Calu3 (cell line): ENCODE results near the gene CFAP90. TPM values are rescaled to one million over a fixed set of nuclear protein-coding genes. Genes with fewer than 3 reads are reported as not detected.

Experiments
- BruUV-seq: library from RNA; stranded (reverse); fragments of 400-500 nt; replicated peaks from 2 replicates; lab custom pipeline; 2021; lab: Mats Ljungman, UMichigan
- CTCF ChIA-PET: fragments of 300-600 bp; sonication (Branson Sonifier 250); formaldehyde crosslinking; loops from one replicate; lab custom pipeline; 2022; ENCODE audit warnings: antibody characterized with exemption; lab: Charles Lee
- DNase-seq: peaks from one replicate; pipeline ENCODE4 v3.0.0; 2022
- H3K27ac Mint-ChIP-seq: one replicate; pipeline ENCODE4 v1.8.0; 2022; ENCODE audit warnings: mixed read lengths; ENCODE audit not compliant: unreplicated experiment
- H3K27me3 Mint-ChIP-seq: one replicate; pipeline ENCODE4 v1.8.0; 2022; ENCODE audit warnings: mixed read lengths; ENCODE audit not compliant: unreplicated experiment
- H3K36me3 Mint-ChIP-seq: one replicate; pipeline ENCODE4 v1.8.0; 2022; ENCODE audit warnings: mild to moderate bottlenecking, moderate library complexity, mixed read lengths; ENCODE audit not compliant: insufficient read depth, unreplicated experiment
- H3K4me1 Mint-ChIP-seq: one replicate; pipeline ENCODE4 v1.8.0; 2022; ENCODE audit warnings: mild to moderate bottlenecking, low read depth, mixed read lengths; ENCODE audit not compliant: unreplicated experiment
- H3K4me3 Mint-ChIP-seq: one replicate; pipeline ENCODE4 v1.8.0; 2022; ENCODE audit warnings: mild to moderate bottlenecking, low read depth, moderate library complexity, mixed read lengths; ENCODE audit not compliant: unreplicated experiment
- H3K9me3 Mint-ChIP-seq: one replicate; pipeline ENCODE4 v1.8.0; 2022; ENCODE audit warnings: low read depth, mixed read lengths; ENCODE audit not compliant: unreplicated experiment
- CTCF ChIP-seq: fragments of 200-600 bp; IDR thresholded peaks from one replicate; pipeline ENCODE4 v1.8.0; 2022; ENCODE audit warnings: antibody characterized with exemption; ENCODE audit not compliant: unreplicated experiment
- intact Hi-C: fragments of 100-400 bp; cut with micrococcal nuclease; formaldehyde crosslinking; loops from one replicate; pipeline ENCODE4 v1.10.0; 2022; ENCODE audit not compliant: unreplicated experiment
- total RNA-seq: library from RNA; stranded (reverse); gene quantifications from 2 replicates; pipeline ENCODE4 v1.2.3, GENCODE V29; 2022

CFAP90 gene
- total RNA-seq, 1 experiment from 2014 or later: not detected

- Mint-ChIP-seq H3K4me3 (no peak overlapping the region), H3K9me3 (peaks cover 3% of the 10 kb centered on the region), H3K4me1 (no peaks in the 10 kb centered on the region), H3K36me3 (no peaks in the 10 kb centered on the region), H3K27me3 (peaks cover 21% of the 10 kb centered on the region), H3K27ac (no peak overlapping the region)
- intact Hi-C loops: no loop called here
- BruUV-seq: no TSS peak
- no peak for TF ChIP-seq CTCF
- CTCF ChIA-PET: interaction anchor here (0.6 kb wide), 1 partner anchor 723 kb away, joined by 3 read pairs; no protein-coding TSS in a partner anchor
- no peak for DNase-seq
Observed at GRCh38 chr5:7795306-7795705, 55.6 kb downstream of the CFAP90 start.

GRCh38 chr5:7794823-7795222, 56.1 kb downstream of the CFAP90 start:
- BruUV-seq: no TSS peak
- CTCF ChIA-PET: interaction anchor here (0.6 kb wide), 1 partner anchor 723 kb away, joined by 3 read pairs; no protein-coding TSS in a partner anchor
- no peak for DNase-seq
- peaks cover 25% of the 10 kb centered on the region for H3K27me3 Mint-ChIP-seq
- intact Hi-C loops: no loop called here
- no peak overlapping the region for H3K4me3 Mint-ChIP-seq
- H3K9me3 Mint-ChIP-seq: peaks cover 5% of the 10 kb centered on the region
- H3K36me3 Mint-ChIP-seq: no peaks in the 10 kb centered on the region
- no peak overlapping the region for H3K27ac Mint-ChIP-seq
- no peaks in the 10 kb centered on the region for H3K4me1 Mint-ChIP-seq
- TF ChIP-seq CTCF: no peak

- intact Hi-C loops: no loop called here
- peaks cover 27% of the 10 kb centered on the region for H3K27me3 Mint-ChIP-seq
- CTCF ChIA-PET: no interaction called here
- no peak overlapping the region for H3K27ac Mint-ChIP-seq
- no peak for DNase-seq
- no peaks in the 10 kb centered on the region for H3K4me1 Mint-ChIP-seq
- peaks cover 5% of the 10 kb centered on the region for H3K9me3 Mint-ChIP-seq
- H3K36me3 Mint-ChIP-seq: no peaks in the 10 kb centered on the region
- no peak overlapping the region for H3K4me3 Mint-ChIP-seq
- no peak for TF ChIP-seq CTCF
- no TSS peak for BruUV-seq
Observed at GRCh38 chr5:7794311-7794710, 56.6 kb downstream of the CFAP90 start.

- no peaks in the 10 kb centered on the region for H3K4me1 Mint-ChIP-seq
- intact Hi-C loops: no loop called here
- no peak for TF ChIP-seq CTCF
- H3K9me3 Mint-ChIP-seq: peaks cover 5% of the 10 kb centered on the region
- H3K4me3 Mint-ChIP-seq: no peak overlapping the region
- H3K36me3 Mint-ChIP-seq: no peaks in the 10 kb centered on the region
- no TSS peak for BruUV-seq
- CTCF ChIA-PET: no interaction called here
- no peak overlapping the region for H3K27ac Mint-ChIP-seq
- DNase-seq: no peak
- H3K27me3 Mint-ChIP-seq: peaks cover 27% of the 10 kb centered on the region
Observed at GRCh38 chr5:7793895-7794294, 57.0 kb downstream of the CFAP90 start.
